RWPE1 (cell line): ENCODE data around the gene SERPINA5.

ENCODE experiments used
- CTCF ChIA-PET: fragments of 350-600 bp; sonication (Branson Sonifier 250); formaldehyde crosslinking; extraction: SDS; loops from one replicate; lab custom pipeline; 2021; lab: Yijun Ruan, JAX
- POLR2A ChIA-PET: fragments of 400-600 bp; formaldehyde crosslinking; extraction: SDS; loops from one replicate; lab custom pipeline; 2020; ENCODE audit warnings: antibody characterized with exemption; ENCODE audit not compliant: low non-redundant PET; lab: Yijun Ruan, JAX
- DNase-seq: peaks from one replicate; pipeline ENCODE4 v3.0.0; 2012; ENCODE audit warnings: low spot score
- H3K27ac ChIP-seq: fragments of 450-650 bp; 2 replicates; pipeline ENCODE4 v1.5.1; 2017
- TF ChIP-seq, protein P1 (sequence below): fragments of 450-650 bp; conservative IDR thresholded peaks from 2 replicates; pipeline ENCODE4 v1.5.1; 2017; ENCODE audit warnings: low read depth, mild to moderate bottlenecking

SERPINA5 gene

DNA sequence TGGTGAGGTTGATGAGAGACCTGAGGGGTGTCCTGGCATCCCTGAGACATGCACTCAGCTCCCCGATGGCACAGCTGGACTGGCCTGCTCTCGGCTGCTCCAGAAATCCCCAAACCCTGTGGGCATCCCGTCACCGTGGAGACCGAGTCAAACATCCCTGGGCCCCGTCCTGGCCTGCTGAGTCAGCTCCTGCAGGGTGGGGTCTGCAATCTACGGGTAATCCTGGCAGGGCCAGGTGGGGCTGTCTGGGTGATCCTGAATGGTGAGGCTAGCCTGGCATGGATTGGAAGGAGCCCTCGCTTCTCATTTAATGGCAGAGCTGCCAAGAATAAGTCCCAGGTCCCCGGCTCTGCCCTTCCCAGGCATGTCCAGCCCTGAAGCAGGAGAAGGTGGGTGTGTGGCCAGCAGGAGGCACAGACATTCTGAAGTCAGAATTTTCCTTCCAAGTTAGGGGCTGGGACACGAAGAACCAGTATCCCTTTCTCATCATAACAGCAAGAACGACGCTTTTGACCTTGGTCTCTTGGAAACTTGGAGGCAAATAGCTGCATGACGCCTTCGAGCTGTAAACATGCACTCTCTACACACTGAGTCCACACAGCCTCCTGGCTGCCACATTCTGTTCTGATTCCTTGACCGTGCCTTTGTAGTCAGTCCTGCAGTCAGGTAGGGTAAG, 37.6 kb upstream of the SERPINA5 start:
- TF ChIP-seq, protein P1, sequence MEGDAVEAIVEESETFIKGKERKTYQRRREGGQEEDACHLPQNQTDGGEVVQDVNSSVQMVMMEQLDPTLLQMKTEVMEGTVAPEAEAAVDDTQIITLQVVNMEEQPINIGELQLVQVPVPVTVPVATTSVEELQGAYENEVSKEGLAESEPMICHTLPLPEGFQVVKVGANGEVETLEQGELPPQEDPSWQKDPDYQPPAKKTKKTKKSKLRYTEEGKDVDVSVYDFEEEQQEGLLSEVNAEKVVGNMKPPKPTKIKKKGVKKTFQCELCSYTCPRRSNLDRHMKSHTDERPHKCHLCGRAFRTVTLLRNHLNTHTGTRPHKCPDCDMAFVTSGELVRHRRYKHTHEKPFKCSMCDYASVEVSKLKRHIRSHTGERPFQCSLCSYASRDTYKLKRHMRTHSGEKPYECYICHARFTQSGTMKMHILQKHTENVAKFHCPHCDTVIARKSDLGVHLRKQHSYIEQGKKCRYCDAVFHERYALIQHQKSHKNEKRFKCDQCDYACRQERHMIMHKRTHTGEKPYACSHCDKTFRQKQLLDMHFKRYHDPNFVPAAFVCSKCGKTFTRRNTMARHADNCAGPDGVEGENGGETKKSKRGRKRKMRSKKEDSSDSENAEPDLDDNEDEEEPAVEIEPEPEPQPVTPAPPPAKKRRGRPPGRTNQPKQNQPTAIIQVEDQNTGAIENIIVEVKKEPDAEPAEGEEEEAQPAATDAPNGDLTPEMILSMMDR: no peak
- CTCF ChIA-PET: interaction anchor here (0.5 kb wide), 1 partner anchor 364 kb away, joined by 6 read pairs; no protein-coding TSS in a partner anchor

DNA sequence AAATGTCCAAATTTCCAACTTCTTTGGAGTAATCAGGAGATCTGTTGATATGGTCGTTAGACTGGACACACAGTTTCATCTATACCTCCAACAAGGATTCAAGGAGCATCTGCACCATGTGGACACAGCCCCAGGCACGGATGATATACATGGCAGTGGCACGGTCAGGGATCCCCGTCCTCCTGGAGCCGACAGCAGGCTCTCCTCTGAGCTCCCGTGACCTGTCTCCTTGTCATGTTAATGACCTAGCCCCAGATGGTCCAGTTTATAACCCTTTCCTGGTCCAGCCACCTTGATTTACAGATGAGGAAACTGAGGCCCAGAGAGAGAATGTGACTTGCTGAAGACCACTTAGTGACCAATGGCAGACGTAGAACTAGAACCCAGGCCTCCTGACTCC, 36.5 kb upstream of the SERPINA5 start:
- H3K27ac ChIP-seq: peak overlapping the region; percentile 92; the same call in 1 of the 2 replicates
- ChIA-PET POLR2A (no interaction called here), CTCF (no interaction called here)
- TF ChIP-seq, protein P1: no peak
- DNase-seq: no peak

More for the DNA sequence above, 37.6 kb upstream of the SERPINA5 start:
- POLR2A ChIA-PET: no interaction called here
- peak; percentile 64 for DNase-seq
- peak overlapping the region; percentile 92 for H3K27ac ChIP-seq

DNA sequence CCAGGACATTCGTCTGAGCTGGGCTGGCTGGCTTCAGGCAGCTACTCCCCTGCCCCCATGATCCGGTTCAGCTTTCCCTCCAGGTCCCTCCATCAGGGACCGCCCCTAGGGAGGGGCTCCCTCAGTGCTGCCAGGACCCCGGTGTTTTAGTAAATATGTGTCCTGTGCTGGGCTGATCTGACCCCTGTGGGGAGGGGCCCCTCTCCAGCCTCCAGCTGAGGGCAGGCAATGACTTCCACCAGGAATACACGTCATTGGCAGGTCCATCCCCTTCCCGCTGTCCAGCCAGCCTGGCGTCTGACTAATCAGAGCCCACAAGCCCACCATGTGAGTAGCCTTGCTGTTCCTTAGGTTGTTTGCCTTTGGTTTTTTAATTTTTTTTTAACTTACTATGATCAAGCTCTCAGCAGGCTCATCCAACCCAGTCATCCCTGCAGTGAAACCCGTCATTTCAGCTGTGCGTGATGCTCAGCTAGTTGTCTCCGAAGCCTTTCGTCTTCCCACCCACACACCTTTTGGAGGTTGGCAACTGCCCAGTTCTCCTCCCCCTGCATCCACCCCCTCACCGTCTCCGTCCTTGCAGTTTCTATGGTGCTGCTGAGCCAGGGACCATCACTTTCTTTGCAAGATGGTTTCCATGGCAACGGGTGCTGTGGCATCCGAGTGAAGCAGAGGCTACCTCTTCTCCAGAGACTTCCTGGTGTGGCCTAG, 35.9 kb upstream of the SERPINA5 start:
- POLR2A ChIA-PET: no interaction called here
- H3K27ac ChIP-seq: peak overlapping the region; percentile 92; the same call in 1 of the 2 replicates
- DNase-seq: no peak
- CTCF ChIA-PET: interaction anchor here (0.6 kb wide), 1 partner anchor 138 kb away, joined by 5 read pairs; no protein-coding TSS in a partner anchor
- TF ChIP-seq, protein P1: no peak

DNA sequence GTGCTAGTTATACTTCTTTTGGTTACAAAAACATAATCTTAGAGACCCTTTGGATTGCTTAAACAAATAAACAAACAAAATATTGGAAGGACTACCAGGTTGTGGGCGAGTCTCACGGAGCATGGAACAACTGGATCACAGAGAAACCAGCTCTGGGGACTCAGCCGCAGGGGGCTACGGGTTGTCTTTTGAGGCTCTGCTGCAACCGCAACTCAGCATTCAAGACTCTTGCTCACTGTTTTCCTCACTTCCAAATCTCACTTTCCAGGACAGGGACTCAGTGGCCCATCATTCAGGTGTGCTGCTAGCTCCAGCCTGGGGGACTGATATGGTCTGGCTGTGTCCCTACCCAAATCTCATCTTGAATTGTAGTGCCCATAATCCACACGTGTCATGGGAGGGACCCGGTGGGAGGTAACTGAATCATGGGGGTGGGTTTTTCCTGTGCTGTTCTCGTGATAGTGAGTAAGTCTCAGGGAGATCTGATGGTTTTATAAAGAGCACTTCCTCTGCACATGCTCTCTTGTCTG, 34.0 kb upstream of the SERPINA5 start:
- CTCF ChIA-PET: no interaction called here
- TF ChIP-seq, protein P1: no peak
- no peak overlapping the region for H3K27ac ChIP-seq
- POLR2A ChIA-PET: no interaction called here
- DNase-seq: no peak

DNA sequence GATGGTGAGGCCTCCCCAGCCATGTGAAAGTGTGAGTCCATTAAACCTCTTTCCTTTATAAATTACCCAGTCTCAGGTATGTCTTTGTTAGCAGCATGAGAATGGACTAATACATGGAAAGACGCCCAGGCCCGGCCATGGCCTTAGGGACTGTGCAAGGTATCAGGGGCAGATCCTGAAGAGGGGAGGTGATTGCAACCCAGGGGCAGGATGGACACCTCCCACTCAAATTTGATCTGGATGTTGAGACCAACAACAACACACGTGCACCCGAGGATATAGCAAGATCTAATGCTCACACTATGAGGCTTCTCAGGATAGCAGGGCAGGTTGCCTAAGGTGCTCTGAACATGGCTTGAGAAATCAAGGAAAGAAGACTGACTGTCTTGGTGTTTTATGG, 33.5 kb upstream of the SERPINA5 start:
- ChIA-PET CTCF (no interaction called here), POLR2A (no interaction called here)
- DNase-seq: no peak
- H3K27ac ChIP-seq: no peak overlapping the region
- TF ChIP-seq, protein P1: no peak

DNA sequence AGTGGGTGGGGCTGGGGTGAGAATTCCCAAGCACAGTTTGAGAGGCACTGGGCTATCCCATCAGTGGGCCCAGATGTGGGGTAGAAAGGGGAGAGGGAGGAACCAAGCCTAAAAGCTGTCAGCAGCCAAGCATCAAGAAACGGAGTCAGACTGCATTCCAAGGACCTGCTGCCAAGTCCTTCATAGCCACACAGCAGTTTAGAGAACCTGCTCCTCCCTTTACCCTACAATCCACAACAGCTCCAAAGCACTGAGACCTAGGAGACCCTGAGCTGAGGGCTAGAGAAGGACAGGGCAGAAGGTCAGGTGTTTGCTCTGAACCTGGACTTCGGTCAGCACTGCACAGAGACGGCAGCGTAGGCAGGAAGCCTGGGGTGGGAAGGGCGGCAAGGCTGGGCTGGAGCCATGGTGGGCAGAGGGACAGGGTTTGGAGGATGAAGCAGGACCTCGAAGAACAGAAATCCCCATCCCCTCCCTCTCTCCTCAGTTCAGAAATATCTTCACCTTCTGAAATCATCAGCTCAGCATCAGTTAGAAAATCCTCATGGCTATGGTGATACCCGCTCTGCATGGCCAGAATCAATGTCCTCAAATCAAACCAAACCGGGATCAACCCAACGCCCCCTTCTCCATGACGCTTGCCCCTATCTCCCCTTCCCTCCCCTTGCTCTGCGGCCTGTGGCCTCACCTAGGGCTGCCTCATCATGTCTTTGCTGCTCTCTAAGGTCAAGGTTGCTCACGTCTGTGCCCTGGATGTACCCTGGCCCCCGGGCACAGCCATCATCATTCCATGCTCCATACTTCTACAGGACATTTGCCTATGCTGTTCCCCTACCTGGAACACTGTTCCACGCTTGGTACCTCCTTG, 32.9 kb upstream of the SERPINA5 start:
- POLR2A ChIA-PET: no interaction called here
- TF ChIP-seq, protein P1: no peak

More for the DNA sequence above, 32.9 kb upstream of the SERPINA5 start:
- CTCF ChIA-PET: interaction anchor here (0.6 to 1.4 kb wide), 17 partner anchors 9 to 1597 kb away, joined by 3 to 17 read pairs (median 3); no protein-coding TSS in a partner anchor
- DNase-seq: no peak
- no peak overlapping the region for H3K27ac ChIP-seq
